HG03575 (cell line): ENCODE results near the gene FAH.
"Not testable (repeated sequence)": the region's sequence is repeated elsewhere in the genome, so short reads cannot be mapped to it uniquely, and the experiment has no call there.

Experiments
- ATAC-seq: cut with Tn5 transposase; IDR thresholded peaks from one replicate; pipeline ENCODE4 v1.9.1; 2021; ENCODE audit not compliant: unreplicated experiment, insufficient number of reproducible peaks, low FRiP score; ENCODE audit errors: extremely low read depth

FAH gene

GRCh38 chr15:80152896-80153876, at the start of gene FAH:
Gene FAH, plus strand, starts transcription at chr15:80152999. Its CDS starts 56 bp downstream, at chr15:80153055.
- ATAC-seq, result no peak

- no peak for ATAC-seq
Measured at GRCh38 chr15:80105193-80105592, 47.6 kb upstream of the FAH start.

DNA sequence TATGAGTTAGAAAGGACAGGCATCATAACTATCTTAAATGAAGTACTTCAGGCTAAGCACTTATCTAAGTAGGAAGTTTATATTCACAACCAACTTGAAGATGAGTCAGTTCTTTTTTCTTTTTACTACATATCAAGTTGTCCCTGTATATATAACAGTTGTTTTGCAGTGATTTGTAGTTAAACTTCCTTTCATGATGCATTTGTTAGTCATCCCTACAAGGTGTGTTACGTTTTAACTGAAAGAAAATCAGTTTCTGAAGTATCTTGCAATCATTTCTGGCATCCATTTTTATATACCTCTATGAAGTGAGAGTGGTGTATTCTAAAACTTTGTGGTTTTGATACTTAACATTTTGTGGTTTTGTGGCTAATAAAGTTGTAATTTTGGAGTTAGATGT, 47.2 kb upstream of the FAH start:
- ATAC-seq, result no peak

DNA sequence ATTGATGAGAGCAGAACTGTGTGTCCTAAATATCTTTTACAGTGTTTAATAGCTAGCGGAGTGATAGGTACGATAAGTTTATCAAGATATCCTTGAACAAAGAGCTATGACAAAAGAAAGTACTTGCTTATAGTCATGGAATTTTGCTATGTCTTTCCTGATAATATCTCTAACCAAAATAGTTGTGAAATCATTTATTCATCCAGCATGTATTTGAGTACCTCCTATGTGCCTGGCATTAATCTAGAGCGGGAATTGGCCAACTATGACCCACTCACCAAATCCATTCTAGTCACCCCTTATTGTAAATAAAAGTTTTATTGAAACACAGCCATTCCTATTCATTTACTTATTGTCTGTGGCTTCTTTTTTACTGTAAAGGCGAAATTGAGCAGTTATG, 46.7 kb upstream of the FAH start:
- ATAC-seq, result no peak

DNA sequence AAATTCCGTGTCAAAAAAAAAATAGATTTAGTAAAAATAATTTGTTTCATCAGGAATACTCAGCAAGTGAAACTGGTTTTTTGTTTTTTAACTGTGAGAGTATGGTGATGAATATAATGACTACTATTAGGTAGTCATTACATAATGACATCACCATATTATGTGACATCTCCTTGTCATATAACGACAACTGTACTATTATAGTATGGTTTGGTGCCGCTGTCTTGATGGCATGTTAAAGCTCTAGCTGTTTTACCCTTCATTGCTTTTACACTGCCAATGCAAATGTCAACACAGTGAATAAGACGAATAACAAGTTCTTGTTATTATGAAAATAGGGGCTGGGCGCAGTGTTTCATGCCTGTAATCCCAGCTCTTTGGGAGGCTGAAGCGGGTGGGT, 45.6 kb upstream of the FAH start:
- no peak for ATAC-seq

- ATAC-seq, result no peak
Measured at GRCh38 chr15:80107774-80108173, 45.0 kb upstream of the FAH start.

DNA sequence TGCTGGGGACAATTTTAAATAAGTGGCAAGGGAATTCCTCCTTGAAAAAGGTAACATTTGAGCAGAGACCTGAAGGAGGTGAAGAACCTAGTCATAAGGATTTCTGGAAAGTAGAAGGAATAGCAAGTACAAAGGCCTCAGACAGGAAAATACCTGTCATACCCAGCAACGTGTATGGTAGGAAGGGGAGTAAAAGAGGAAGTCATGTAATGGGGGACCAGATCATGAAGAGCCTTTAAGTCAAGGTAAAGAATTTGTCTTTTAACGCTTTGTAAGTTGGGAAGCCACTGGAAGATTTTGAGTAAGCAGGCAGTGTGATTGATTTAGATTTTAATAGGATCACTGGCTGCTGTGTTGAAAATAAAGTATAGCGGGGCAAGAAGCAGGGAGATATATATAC, 43.4 kb upstream of the FAH start:
- no peak for ATAC-seq

GRCh38 chr15:80110920-80111319, 41.9 kb upstream of the FAH start:
- no peak for ATAC-seq

- ATAC-seq, result no peak
Measured at GRCh38 chr15:80114114-80114513, 38.7 kb upstream of the FAH start.

GRCh38 chr15:80115021-80115420, 37.8 kb upstream of the FAH start:
- ATAC-seq, result no peak

DNA sequence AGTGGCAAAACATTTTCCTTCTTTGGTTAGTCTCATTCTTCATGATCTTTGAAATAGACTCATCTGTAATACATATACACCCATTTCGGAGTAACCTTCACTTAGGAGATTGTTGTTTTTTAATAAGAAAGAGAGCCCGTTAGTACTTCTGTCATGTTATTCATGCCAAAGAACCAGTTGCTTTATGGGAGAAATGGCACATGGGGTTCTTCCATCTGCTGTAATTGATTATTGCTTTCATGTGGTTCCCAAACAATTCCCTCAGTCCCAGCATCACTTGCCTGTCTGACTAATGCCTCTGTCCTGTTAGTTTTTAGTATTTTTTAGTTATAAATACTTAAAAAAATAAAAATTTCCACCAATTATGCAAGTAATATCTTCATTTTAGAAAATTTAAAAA, 33.8 kb upstream of the FAH start:
- ATAC-seq, result no peak

- no peak for ATAC-seq
Measured at GRCh38 chr15:80120636-80121035, 32.2 kb upstream of the FAH start.

DNA sequence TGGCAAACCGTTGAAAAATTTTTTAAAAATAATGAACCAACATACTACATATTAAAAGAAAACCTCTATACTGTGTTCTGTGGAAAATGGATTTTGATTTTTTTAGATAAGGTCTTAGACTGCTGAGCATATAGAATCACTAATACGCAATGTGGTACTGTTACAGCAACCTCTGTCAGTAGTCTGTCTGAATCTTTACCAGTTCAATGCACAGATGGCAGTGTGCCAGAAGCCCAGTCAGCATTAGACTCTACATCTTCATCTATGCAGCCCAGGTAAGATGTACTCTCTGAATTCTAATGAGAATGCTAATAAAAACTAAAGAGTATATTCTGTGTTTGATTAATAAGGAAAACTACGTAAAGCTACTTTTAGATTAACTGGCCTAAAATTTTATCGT, 31.3 kb upstream of the FAH start:
- ATAC-seq, result no peak

DNA sequence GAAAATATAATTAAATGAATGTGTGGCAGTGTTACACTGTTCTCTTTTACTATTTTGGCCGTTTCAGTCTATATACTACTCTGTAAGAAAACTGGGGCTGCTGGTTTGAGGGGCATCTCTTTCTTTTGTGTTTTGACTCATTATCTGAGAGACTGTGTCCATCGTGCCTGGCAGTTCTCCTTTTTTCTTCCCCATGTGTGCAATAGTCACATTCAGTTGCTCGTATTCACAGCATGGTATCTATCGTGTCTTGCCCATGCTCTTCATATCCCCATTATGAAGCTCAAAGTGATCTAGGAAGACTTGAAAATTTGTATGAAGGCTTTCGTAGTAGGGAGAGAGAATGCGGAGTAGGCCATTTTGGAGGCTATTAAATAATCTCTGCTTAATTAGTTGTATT, 29.8 kb upstream of the FAH start:
- no peak for ATAC-seq

GRCh38 chr15:80127253-80127652, 25.5 kb upstream of the FAH start:
- not testable (repeated sequence) for ATAC-seq

DNA sequence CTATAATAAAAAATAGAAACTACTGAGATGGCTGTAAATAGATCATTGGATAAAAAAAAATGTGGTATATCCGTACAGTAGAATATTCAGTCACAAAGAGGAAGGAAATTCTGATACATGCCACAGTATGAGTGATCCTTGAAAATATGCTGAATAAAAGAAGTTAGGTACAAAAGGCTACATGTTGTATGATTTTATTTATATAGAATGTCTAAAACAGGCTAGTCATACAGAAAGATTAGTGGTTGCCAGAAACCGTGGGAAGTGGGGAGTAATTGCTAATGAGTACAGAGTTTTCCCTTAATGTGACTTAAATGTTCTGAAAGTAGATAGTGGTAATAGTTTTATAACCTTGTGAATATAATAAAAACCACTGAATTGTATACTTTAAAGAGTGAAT, 24.9 kb upstream of the FAH start:
- ATAC-seq, result no peak

DNA sequence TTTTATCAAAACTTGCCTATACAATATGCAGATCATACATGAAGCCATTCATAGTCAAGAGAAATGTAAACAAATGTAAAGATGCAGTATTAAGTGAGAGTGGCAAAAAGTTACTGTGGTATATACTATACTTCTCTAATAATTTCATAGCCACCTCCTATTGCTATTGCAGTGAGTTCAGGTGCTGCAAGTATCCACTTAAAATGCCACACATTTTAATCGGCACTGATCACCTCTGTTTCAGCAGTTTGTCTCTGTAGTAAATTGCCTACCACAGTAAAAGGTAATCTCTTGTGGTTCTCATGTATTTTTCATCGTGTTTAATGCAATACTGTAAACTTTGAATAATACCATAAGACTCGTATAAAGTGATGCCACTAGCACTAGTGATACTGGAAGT, 20.4 kb upstream of the FAH start:
- no peak for ATAC-seq

- ATAC-seq, result no peak
Measured at GRCh38 chr15:80136854-80137253, 15.9 kb upstream of the FAH start.

DNA sequence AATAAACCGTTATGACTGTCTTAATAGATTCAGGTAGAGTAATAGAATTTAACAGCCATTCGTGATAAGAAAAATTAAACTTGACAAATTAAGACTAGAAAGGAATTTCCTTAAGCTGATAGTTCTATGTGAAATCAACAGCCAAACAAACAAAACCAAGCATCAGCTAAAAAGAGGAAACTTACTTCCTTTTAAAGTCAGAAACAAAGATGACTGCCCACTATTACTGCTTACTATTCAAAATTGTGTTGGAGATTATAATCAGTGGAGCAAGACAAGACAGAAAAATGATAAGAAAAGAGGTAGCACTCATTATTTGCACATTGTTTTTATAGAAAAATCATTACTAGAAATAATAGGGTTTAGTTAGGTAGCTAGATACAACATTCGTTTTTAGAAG, 13.8 kb upstream of the FAH start:
- ATAC-seq, result no peak

GRCh38 chr15:80140909-80141308, 11.9 kb upstream of the FAH start:
- ATAC-seq, result no peak
